HCT116 (cell line): ENCODE results near the gene APC2. TPM values are rescaled to one million over a fixed set of nuclear protein-coding genes. Genes with fewer than 3 reads are reported as not detected.

Source experiments
- ATAC-seq: fragments of 200-7000 bp; cut with Tn5 transposase; 2 replicates; pipeline ENCODE4 v1.9.1; 2020; ENCODE audit warnings: mild to moderate bottlenecking, moderate library complexity
- BruUV-seq: library from RNA; stranded (reverse); fragments of 400-500 nt; replicated peaks from 2 replicates; lab custom pipeline; 2021; lab: Mats Ljungman, UMichigan
- CTCF ChIA-PET: fragments of 300-600 bp; sonication (Branson Sonifier 250); formaldehyde crosslinking; loops from one replicate; lab custom pipeline; 2021; ENCODE audit warnings: antibody characterized with exemption; lab: Charles Lee
- POLR2A ChIA-PET: fragments of 300-600, 350-600 bp; sonication (Branson Sonifier 250); formaldehyde crosslinking; loops from one replicate; lab custom pipeline; 2021; ENCODE audit warnings: antibody characterized with exemption; lab: Charles Lee
- RAD21 ChIA-PET, 2 experiments: fragments of 300-600 bp; sonication (Branson Sonifier 250); formaldehyde crosslinking; loops; one replicate each; lab custom pipeline; 2023; ENCODE audit warnings: low total read pairs in 2 of 2; ENCODE audit not compliant: uncharacterized antibody in 2 of 2, unreplicated experiment in 2 of 2, low non-redundant PET in 1 of 2; lab: Charles Lee
- DNase-seq: peaks from one replicate; pipeline ENCODE4 v3.0.0-alpha.2; 2010; ENCODE audit warnings: low read depth, low spot score
- H2AFZ ChIP-seq: fragments of 200-600 bp; shearing (Covaris generic), sonication (generic); 2 replicates; pipeline ENCODE4 v1.6.1; 2017; ENCODE audit warnings: low read depth, mixed run types, mixed read lengths, antibody characterized with exemption, low read length; ENCODE audit not compliant: poor library complexity, severe bottlenecking
- H3K27ac ChIP-seq: 2 replicates; pipeline ENCODE4 v1.5.1; 2012; ENCODE audit warnings: low read depth, low read length
- H3K27me3 ChIP-seq: fragments of 200-600 bp; sonication (generic); 2 replicates; pipeline ENCODE4 v1.6.1; 2016; ENCODE audit warnings: mixed run types, low read length, mixed read lengths; ENCODE audit not compliant: insufficient read depth
- H3K36me3 ChIP-seq, 2 experiments: fragments of 200-500 bp in 1 of 2; fragments of 200-600 bp in 1 of 2; sonication (Bioruptor generic) in 1 of 2; sonication (generic) in 1 of 2; 2 replicates each; pipeline versions ENCODE4 v1.5.1 to v1.6.1; 2014 to 2016; ENCODE audit warnings: low read length in 2 of 2, inconsistent platforms in 1 of 2, mixed read lengths in 1 of 2, mixed run types in 1 of 2; ENCODE audit not compliant: insufficient read depth in 2 of 2, control insufficient read depth in 1 of 2
- H3K4me1 ChIP-seq, 2 experiments: fragments of 200-600 bp in 1 of 2; sonication (generic) in 1 of 2; 2 replicates each; pipeline versions ENCODE4 v1.5.1 to v1.6.1; 2012 to 2017; ENCODE audit warnings: low read length in 2 of 2, inconsistent platforms in 1 of 2, mild to moderate bottlenecking in 1 of 2, mixed read lengths in 1 of 2, mixed run types in 1 of 2, moderate library complexity in 1 of 2; ENCODE audit not compliant: insufficient read depth in 2 of 2, control insufficient read depth in 1 of 2
- H3K4me2 ChIP-seq: fragments of 200-600 bp; sonication (generic); 2 replicates; pipeline ENCODE4 v1.6.1; 2017; ENCODE audit warnings: mixed run types, low read length, mixed read lengths
- H3K4me3 ChIP-seq, 2 experiments: fragments of 200-600 bp in 1 of 2; sonication (generic) in 1 of 2; replicated peaks in 1 of 2; 2 replicates each; pipeline ENCODE4 v1.5.1; 2011 to 2016; ENCODE audit warnings: low read length in 2 of 2, control low read depth in 1 of 2, low read depth in 1 of 2, mild to moderate bottlenecking in 1 of 2, mixed read lengths in 1 of 2, mixed run types in 1 of 2
- H3K79me2 ChIP-seq: fragments of 200-600 bp; sonication (generic); 2 replicates; pipeline ENCODE4 v1.6.1; 2017; ENCODE audit warnings: mild to moderate bottlenecking, mixed run types, low read length, moderate library complexity, mixed read lengths; ENCODE audit not compliant: insufficient read depth
- H3K9ac ChIP-seq: fragments of 200-600 bp; sonication (generic); 2 replicates; pipeline ENCODE4 v1.6.1; 2016; ENCODE audit warnings: low read length, mixed read lengths
- H3K9me2 ChIP-seq: fragments of 200-600 bp; sonication (generic), shearing (Covaris generic); 2 replicates; pipeline ENCODE4 v1.6.1; 2017; ENCODE audit warnings: mixed run types, mild to moderate bottlenecking, moderate library complexity; ENCODE audit not compliant: insufficient read depth
- H3K9me3 ChIP-seq, 2 experiments: fragments of 200-500 bp in 1 of 2; fragments of 200-600 bp in 1 of 2; sonication (Bioruptor generic) in 1 of 2; sonication (generic) in 1 of 2; 2 replicates each; pipeline ENCODE4 v1.6.1; 2014 to 2017; ENCODE audit warnings: low read length in 2 of 2, mixed read lengths in 2 of 2, inconsistent platforms in 1 of 2, low read depth in 1 of 2, mild to moderate bottlenecking in 1 of 2, mixed run types in 1 of 2, moderate library complexity in 1 of 2; ENCODE audit not compliant: control insufficient read depth in 1 of 2, insufficient read depth in 1 of 2
- H4K20me1 ChIP-seq: fragments of 200-600 bp; sonication (generic), shearing (Covaris generic); 2 replicates; pipeline ENCODE4 v1.6.1; 2017; ENCODE audit warnings: mixed run types, mild to moderate bottlenecking, moderate library complexity; ENCODE audit not compliant: insufficient read depth
- ATF3 ChIP-seq: IDR thresholded peaks from 2 replicates; pipeline ENCODE4 v1.6.1; 2012
- CBX3 ChIP-seq: IDR thresholded peaks from 2 replicates; pipeline ENCODE4 v1.6.1; 2012; ENCODE audit warnings: low read depth
- EGR1 ChIP-seq: IDR thresholded peaks from 2 replicates; pipeline ENCODE4 v1.6.1; 2012; ENCODE audit warnings: low read depth
- ELF1 ChIP-seq: IDR thresholded peaks from 2 replicates; pipeline ENCODE4 v1.6.1; 2012; ENCODE audit warnings: low read depth, borderline replicate concordance
- EZH2 ChIP-seq: fragments of 200-600 bp; sonication (generic); IDR thresholded peaks from 2 replicates; pipeline ENCODE4 v1.6.1; 2017; ENCODE audit warnings: antibody characterized with exemption, mixed run types
- FOSL1 ChIP-seq: IDR thresholded peaks from 2 replicates; pipeline ENCODE4 v1.6.1; 2012; ENCODE audit warnings: low read depth
- MAX ChIP-seq: IDR thresholded peaks from 2 replicates; pipeline ENCODE4 v1.6.1; 2012
- POLR2A ChIP-seq: IDR thresholded peaks from 2 replicates; pipeline ENCODE4 v1.7.0; 2011; ENCODE audit warnings: borderline replicate concordance; ENCODE audit not compliant: insufficient read depth, insufficient read length; ENCODE audit errors: extremely low read depth
- POLR2AphosphoS5 ChIP-seq: IDR thresholded peaks from 2 replicates; pipeline ENCODE4 v1.6.1; 2011; ENCODE audit warnings: mild to moderate bottlenecking, low read depth, low read length, moderate library complexity
- REST ChIP-seq: IDR thresholded peaks from 2 replicates; pipeline ENCODE4 v1.6.1; 2012; ENCODE audit warnings: low read depth
- SP1 ChIP-seq: IDR thresholded peaks from 2 replicates; pipeline ENCODE4 v1.6.1; 2012; ENCODE audit warnings: low read depth
- TCF7L2 ChIP-seq: IDR thresholded peaks from 2 replicates; pipeline ENCODE4 v1.7.0; 2011; ENCODE audit warnings: borderline replicate concordance, inconsistent platforms; ENCODE audit not compliant: insufficient read depth, insufficient read length; ENCODE audit errors: extremely low read depth
- YY1 ChIP-seq: IDR thresholded peaks from 2 replicates; pipeline ENCODE4 v1.6.1; 2011; ENCODE audit warnings: low read length, low read depth, moderate library complexity, mild to moderate bottlenecking; ENCODE audit not compliant: insufficient replicate concordance; ENCODE audit errors: extremely low read depth
- ZFX ChIP-seq: fragments of 450-650 bp; IDR thresholded peaks from 2 replicates; pipeline ENCODE4 v1.6.1; 2017
- intact Hi-C: fragments of 100-400 bp; cut with micrococcal nuclease; formaldehyde crosslinking; loops from 2 replicates; pipeline ENCODE4 v1.10.0; 2022
- total RNA-seq: library from RNA; stranded (reverse); gene quantifications from one replicate; pipeline ENCODE4 v1.2.1, GENCODE V29; 2021; ENCODE audit not compliant: unreplicated experiment

APC2 gene
- total RNA-seq, 1 experiment from 2014 or later, result 1.6 TPM

GRCh38 chr19:1470305-1471009, 20.5 kb downstream of the APC2 start:
- POLR2A ChIA-PET, result interaction anchor here (2.4 kb wide), 1 partner anchor 15 kb away, joined by 8 read pairs; no protein-coding TSS in a partner anchor
- no peaks in the 10 kb centered on the region for H4K20me1 ChIP-seq

GRCh38 chr19:1471010-1471514, 21.1 kb downstream of the APC2 start:
- RAD21 ChIA-PET, result no interaction called here
- H2AFZ ChIP-seq, result no peak overlapping the region
- H3K79me2 ChIP-seq, result peaks cover 16% of the 10 kb centered on the region; the same call in 1 of the 2 replicates
- no peaks in the 10 kb centered on the region for H3K27me3 ChIP-seq
- BruUV-seq, result no TSS peak
- intact Hi-C loops, result no loop called here
- peak overlapping the region; percentile 60 for H3K9ac ChIP-seq
- H4K20me1 ChIP-seq, result no peaks in the 10 kb centered on the region
- ATAC-seq (peak; percentile 52), DNase-seq (no peak)
- H3K9me2 ChIP-seq, result no peaks in the 10 kb centered on the region
- H3K27ac ChIP-seq, result peak overlapping the region; percentile 91
- POLR2A ChIA-PET, result interaction anchor here (2.4 kb wide), 1 partner anchor 15 kb away, joined by 8 read pairs; no protein-coding TSS in a partner anchor
- H3K4me1 ChIP-seq, result peaks cover 19 to 39% of the 10 kb centered on the region in 2 experiments
- no peaks in the 10 kb centered on the region for H3K9me3 ChIP-seq
- H3K4me2 ChIP-seq, result peak overlapping the region; percentile 96
- CTCF ChIA-PET, result interaction anchor here (0.9 to 1.7 kb wide), 4 partner anchors 15 to 155 kb away, joined by 3 to 7 read pairs (median 4); no protein-coding TSS in a partner anchor
- H3K4me3 ChIP-seq, result peak overlapping the region; percentile 57 to 66
- H3K36me3 ChIP-seq, result peaks cover 0 to 3% of the 10 kb centered on the region in 2 experiments; a peak in 1 of 4 replicates
- TF ChIP-seq ELF1, result no peak
- TF ChIP-seq POLR2A, result no peak
- no peak for TF ChIP-seq EGR1
- no peak for TF ChIP-seq EZH2
- no peak for TF ChIP-seq CBX3
- no peak for TF ChIP-seq REST
- TF ChIP-seq YY1, result no peak
- no peak for TF ChIP-seq FOSL1
- TF ChIP-seq ATF3, result no peak
- TF ChIP-seq POLR2AphosphoS5, result no peak
- no peak for TF ChIP-seq SP1
- TF ChIP-seq MAX, result no peak

More at GRCh38 chr19:1470305-1471009, 20.5 kb downstream of the APC2 start:
- H3K27me3 ChIP-seq, result no peaks in the 10 kb centered on the region
- H3K9ac ChIP-seq, result peak overlapping the region; percentile 60
- H3K36me3 ChIP-seq, result no peaks in the 10 kb centered on the region
- no peaks in the 10 kb centered on the region for H3K9me3 ChIP-seq
- H3K9me2 ChIP-seq, result no peaks in the 10 kb centered on the region
- peak overlapping the region; percentile 96 for H3K4me2 ChIP-seq
- ATAC-seq, result peak; percentile 59
- BruUV-seq, result no TSS peak
- peaks cover 11% of the 10 kb centered on the region; the same call in 1 of the 2 replicates for H3K79me2 ChIP-seq
- CTCF ChIA-PET, result interaction anchor here (1.0 kb wide), 1 partner anchor 76 kb away, joined by 4 read pairs; no protein-coding TSS in a partner anchor
- H3K4me3 ChIP-seq, result peak overlapping the region; percentile 57 to 66
- peaks cover 19 to 39% of the 10 kb centered on the region in 2 experiments for H3K4me1 ChIP-seq
- H2AFZ ChIP-seq, result no peak overlapping the region
- H3K27ac ChIP-seq, result peak overlapping the region; percentile 91
- RAD21 ChIA-PET, result no interaction called here
- peak; percentile 42 for DNase-seq
- intact Hi-C loops, result loop anchor here (1.0 kb wide), 1 partner anchor 9 kb away; the partner anchor contains the start of gene C19orf25
- peak; percentile 81; the same call in 1 of the 2 replicates for TF ChIP-seq ZFX
- peak; percentile 52 for TF ChIP-seq POLR2AphosphoS5
- TF ChIP-seq TCF7L2, result peak; percentile 66
- TF ChIP-seq SP1, result no peak
- TF ChIP-seq POLR2A, result peak; percentile 64
- no peak for TF ChIP-seq EGR1
